Stimulated activated CD8-positive, alpha-beta memory T cell treated with anti-CD3 and anti-CD28 coated beads, Interleukin-15, amount 100 ng/mL, for 4 hours (primary cell): ENCODE measurements around the gene ZNF511.
"Not testable (repeated sequence)": the region's sequence is repeated elsewhere in the genome, so short reads cannot be mapped to it uniquely, and the experiment has no call there.

Source experiments
- DNase-seq, 2 donors: peaks; one replicate each; pipeline ENCODE4 v3.0.0-alpha.2; 2020; ENCODE audit warnings: low read depth in 2 of 2

The ZNF511 gene, protein sequence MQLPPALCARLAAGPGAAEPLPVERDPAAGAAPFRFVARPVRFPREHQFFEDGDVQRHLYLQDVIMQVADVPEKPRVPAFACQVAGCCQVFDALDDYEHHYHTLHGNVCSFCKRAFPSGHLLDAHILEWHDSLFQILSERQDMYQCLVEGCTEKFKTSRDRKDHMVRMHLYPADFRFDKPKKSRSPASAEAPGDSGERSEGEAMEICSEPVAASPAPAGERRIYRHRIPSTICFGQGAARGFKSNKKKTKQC

DNA sequence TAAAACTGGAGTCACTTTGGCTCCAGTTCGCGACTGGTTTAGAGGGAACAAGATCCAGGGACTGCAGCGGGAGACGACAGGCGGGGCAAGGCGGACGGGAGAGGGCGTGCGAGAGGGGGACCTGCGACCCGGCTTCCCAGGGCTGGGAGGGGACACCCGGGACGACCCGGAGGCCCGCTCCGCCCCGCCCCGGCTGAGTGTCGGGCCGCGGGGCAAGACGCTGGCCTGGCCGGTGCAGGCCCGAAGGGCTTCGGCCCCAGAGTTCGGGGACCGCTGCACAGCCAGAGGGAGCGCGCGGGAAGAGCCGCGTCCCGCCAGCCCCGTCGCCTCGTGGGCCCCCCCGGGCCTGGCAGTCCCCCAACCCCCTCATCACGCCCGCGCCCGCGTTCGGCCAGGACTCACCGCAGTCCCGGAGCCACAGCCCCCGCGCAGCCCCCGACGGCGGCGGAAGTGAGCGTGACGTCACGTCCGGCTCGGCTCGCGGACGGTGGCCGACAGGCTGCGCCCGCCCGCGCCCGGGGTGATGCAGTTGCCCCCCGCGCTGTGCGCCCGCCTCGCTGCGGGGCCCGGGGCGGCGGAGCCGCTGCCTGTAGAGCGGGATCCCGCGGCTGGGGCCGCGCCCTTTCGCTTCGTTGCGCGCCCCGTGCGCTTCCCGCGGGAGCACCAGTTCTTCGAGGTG lies at the start of gene ZNF511, which contains the start of gene TUBGCP2:
Gene ZNF511 (plus strand): TSS at position 494 of the 679 bp plus-strand sequence. CDS start 30 bp downstream, at position 524.
Gene TUBGCP2 (minus strand): TSS at position 452 of the 679 bp plus-strand sequence. CDS start 5,931 bp downstream, outside the sequence.
- peak; percentile 78 to 84 for DNase-seq

DNA sequence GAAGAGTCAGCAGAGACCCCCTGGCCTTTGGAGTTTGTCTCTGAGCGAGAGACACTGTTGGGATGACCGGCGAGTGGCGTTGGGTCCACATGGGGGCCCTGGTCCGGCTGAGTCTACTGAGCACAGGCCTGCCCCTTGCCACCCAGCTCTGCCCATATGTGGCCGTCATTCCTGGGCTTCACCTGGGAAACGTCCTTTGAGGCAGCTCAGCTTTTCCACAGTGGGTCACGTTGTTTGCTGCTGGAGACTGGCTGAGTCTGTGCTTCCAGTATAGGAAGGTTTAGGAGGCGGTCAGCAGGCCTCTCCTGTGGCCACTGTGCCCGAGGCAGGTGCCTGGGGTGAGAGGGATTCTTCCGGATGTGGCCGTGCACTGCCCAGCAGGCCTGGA lies 49.1 kb upstream of the ZNF511 start:
- no peak for DNase-seq

DNA sequence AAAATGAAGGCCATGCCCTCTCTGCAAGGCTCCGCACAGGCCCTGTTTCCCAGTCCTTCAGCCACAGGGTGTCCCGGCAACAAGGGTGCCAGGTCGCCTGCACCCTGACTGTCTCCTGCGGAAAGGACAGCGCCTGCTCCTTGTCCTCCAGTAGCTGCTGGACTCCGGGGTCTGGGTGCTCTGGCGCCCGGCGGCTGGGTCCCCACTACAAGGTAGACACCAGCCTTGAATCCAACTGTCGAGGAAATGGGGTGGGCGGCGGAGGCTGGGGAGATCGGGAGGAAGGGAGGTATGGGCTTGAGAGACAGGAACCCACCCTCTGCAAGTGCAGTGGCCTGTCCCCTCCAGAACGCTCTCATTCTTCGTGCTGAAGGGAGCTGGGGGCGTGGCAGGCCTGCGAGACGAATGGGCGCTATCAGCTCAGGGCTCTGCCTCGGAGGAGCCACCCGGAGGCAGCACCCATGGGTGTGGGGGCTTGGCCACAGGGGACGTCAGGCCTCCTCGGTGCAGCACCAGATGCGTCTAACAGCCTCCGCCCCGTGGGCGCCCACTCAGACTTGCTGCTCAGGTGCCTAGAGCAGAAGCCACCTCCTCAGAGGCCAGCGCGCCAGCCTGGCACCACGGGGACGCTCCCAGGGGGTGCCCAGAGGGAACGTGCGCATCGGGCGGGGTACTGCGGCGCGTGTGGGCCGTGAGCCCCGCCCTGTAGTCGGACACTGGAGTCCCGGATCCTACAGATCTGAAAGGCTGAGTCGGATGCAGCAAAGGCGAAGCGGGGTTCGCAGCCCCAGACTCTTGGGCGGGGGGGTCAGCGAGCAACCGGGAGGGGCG lies 47.6 kb upstream of the ZNF511 start:
- DNase-seq = peak; percentile 40 to 48

DNA sequence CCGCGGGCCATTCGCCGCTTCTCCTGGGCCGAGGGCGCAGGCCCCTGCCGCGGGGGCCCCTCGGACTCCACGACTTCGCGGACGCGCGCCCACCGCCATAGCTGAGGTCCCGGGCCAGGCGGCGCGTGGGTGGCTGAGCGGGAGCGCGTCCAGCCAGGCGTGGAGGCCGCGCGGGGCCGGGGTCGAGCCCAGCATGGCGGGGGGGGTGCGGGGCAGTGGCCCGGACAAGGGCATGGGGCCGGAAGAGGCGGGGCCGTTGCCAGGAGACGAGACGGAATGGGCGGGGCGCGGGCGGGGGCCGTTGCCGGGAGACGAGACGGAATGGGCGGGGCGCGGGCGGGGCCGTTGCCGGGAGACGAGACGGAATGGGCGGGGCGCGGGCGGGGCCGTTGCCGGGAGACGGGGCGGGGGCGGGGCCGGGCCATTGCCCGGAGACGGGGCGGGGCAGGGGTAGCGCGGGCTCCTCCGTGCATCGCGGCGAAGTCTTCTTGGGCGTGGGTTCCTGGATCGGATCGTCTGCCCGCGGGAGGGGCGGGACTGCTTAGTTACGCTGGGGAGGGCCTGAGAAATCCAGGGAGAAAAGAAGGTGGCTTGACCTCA lies 46.9 kb upstream of the ZNF511 start:
- DNase-seq = peak; percentile 65

DNA sequence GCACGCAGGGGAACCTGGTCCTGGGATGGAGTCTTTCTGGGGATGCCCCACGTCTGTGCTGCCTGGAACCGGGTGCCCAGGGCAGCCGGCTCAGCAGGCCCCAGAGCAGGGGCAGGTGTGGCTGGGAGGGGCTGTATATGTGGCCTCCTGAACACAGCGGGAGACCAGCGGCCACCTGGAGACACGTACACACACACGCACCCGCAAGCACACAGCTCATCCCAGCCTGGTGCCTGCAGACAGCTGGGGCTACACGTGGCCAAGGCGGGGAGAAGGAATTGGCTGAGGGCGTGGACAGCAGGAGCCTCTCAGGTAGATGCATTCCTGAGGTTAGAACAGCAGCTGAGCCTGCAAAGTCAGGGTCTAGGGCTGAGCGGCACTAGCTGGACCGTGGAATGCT lies 46.0 kb upstream of the ZNF511 start:
- no peak for DNase-seq

DNA sequence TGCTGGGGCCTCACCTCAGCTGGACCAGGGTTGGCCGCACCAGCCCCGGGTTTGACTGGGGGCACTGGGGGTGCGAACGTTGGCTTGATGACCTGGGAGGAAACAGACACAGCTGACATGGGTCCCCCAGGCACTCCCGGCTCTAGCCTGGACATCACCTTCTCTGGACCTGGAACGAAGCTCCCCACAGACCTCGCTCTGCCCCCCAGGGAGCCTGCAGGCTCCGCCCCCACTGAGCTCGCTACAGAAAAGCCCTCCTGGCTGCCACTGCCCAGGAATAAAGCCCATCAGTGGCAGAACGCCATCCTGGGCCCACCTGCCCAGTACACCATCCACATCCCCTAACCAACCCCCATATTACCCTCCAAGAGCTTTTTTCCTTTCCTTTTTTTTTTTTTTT lies 45.0 kb upstream of the ZNF511 start:
- no peak for DNase-seq

DNA sequence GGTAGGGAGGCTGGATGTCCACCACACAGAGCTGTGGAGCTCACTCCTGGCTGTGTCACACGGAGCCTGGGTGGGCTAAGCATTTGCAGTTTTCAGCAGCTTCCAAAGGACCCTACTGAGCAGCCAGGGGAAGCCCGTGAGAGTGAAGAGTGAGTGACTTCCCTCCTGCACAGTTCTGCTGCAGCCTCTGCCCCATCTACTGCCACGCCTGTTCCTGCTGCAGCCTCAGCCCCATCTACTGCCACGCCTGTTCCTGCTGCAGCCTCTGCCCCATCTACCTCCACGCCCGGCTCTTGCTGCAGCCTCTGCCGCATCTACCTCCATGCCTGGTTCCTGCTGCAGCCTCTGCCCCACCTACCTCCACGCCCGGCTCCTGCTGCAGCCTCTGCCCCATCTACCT lies 44.3 kb upstream of the ZNF511 start:
- DNase-seq = no peak

DNA sequence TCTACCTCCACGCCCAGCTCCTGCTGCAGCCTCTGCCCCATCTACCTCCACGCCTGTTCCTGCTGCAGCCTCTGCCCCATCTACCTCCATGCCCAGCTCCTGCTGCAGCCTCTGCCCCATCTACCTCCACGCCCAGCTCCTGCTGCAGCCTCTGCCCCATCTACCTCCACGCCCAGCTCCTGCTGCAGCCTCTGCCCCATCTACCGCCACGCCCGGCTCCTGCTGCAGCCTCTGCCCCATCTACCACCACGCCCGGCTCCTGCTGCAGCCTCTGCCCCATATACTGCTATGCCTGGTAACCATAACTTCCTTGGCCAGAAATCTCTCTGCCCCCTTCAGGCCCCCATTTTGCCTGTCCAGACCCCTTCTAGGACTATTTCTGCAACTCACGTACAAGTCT lies 43.7 kb upstream of the ZNF511 start:
- not testable (repeated sequence) for DNase-seq

DNA sequence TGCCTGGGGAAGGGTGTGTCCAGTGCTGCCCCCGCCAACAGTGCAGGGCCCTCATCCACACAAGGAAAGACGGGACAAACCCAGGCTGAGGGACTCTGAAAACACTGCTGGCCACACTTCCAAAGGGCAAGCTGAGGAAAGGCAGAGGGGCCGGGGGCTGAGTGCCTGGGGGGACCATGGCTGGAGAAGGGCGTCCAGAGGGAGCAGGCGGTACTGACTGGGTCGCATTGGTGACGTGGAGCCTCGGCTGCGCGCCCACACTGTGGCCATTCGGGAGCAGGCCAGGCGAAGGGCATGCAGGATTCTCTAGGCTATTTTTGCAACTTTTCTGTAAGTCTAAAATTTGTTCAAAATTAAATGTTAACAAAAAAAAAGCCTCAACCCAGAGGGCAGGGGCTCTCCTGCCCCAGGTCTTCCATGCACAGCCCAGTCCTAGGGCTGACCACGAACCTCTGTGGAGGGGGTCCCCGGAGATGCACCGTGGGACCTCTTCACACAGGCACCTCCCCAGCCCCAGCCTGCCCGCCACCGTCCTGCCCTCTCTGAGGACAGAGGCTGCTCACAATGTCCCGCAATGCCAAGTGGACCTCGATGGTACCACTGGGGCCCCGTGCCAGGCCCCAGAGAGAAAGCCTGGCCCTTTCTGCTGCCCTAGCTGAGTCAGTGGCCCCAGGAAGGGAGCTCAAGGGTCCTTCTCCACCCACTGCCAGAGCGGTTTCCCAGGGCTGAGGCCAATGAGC lies 42.5 kb upstream of the ZNF511 start:
- no peak for DNase-seq

DNA sequence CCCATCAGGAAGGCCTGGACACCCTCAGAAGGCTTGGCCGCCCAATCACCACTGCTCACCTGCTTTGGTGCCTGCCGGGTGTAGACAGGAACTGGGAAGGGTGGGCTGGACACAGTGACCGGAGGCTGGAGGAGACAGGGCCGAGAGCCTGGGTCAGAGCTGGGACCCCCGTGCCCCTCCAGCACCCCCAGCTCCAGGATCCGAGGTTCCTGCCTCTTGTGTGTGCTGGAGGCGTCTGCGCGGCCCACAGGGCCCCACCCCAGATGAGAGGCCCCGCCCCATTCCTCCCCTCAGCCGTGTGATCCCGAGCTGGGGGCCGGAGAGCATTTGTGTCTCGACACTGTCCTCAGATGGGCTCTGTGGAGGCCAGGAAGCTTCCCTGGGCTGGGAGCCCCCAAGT lies 41.4 kb upstream of the ZNF511 start:
- DNase-seq = no peak

DNA sequence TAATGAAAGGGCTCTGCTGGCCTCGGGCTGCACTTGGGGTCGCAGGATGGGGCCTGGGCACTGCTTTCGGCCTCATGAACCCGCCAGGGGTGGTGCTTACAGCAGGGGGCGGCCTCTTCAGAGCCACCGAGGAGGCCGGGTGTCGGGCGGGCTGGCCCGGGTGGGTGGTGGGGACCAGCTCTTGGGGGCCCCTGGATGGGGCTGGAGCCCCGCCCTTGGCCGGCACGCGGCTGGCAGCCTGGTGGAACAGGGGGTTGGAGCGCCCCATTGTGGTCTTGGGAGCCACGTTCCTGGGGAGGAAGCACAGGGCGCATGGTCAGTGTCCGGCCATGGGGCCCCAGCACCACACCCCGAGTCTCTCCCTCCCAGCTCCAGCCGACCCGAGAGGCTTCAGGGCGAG lies 40.9 kb upstream of the ZNF511 start:
- no peak for DNase-seq

DNA sequence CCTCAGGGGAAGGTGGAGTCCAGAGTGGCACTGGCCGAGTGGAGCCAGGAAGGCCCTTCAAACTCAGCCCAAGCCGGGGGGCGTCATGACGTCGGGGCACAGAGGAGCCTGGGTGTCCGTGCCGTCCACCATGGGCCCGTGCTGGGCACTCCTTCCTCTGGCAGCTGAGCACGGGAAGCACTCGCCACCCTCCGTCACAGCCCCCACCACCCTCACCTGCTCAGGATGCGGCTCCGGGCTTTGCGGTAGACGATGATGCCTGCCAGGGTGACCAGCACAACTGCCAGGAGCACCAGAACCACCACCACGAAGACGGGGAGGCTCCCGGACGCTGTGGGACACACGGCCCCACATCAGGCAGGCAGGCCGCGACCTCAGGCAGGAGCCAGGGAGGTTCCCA lies 40.2 kb upstream of the ZNF511 start:
- DNase-seq = no peak

DNA sequence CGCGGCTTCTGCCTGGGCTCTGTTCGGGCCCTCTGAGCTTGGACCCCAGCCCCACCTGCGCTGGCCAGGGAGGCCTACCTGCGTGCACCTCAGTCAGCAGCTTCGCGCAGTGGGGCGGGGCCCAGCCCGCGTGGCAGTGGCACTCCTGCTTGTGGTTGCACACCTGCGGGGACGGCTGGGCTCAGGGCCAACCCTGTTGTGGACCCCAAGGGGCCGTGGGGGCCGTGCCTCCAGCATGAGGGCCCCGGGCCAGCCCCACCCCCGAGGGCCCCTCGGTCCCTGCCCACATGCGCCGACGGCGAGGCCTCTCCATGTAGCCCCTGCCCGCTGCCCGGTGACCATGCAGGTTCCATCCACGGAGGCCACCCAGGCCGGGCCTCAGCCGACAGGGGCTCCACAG lies 39.3 kb upstream of the ZNF511 start:
- DNase-seq = no peak

DNA sequence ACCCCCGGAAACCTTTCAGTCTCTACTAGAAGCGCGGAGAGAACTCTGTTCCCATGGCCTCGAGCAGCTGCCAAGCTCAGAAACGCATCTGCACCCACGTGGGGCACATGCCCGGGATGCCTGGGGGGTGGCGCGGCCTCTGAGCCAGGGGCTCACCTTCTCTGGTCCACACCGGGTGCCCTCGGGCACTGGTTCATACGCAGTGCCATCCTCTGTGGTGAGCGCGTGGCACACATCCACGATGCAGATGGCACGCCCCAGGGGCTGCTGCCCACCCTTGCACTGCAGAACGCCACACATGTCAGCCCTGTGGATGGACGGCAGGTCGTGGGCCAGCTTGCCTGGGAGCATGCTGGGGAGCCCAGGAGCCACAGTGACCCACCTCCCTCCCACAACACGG lies 38.5 kb upstream of the ZNF511 start:
- DNase-seq = no peak

DNA sequence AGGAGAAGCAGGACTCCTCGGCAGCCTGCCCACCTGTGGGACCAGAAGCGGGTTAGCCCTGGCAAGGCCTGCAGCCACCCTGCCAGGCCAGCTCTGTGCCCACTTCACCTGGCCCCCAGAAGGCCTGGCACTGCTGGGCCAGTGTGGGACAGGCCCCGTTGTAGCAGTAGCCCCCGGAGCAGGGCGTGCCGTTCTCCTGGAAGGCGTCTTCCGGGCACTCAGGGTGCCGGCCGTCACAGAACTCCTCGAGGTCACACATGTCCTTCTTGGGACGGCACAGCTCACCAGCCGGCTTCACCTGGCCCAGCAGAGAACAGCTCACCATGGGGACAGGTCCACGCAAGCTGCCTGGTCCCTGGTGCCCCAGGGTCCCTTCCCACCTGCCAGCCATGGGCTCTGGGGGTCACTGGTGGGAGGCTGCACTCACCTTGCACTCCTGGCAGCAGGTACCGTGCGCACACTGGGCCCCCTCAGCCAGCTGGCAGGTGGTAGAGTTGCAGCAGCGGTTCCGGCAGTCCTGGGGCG lies 37.9 kb upstream of the ZNF511 start:
- no peak for DNase-seq

DNA sequence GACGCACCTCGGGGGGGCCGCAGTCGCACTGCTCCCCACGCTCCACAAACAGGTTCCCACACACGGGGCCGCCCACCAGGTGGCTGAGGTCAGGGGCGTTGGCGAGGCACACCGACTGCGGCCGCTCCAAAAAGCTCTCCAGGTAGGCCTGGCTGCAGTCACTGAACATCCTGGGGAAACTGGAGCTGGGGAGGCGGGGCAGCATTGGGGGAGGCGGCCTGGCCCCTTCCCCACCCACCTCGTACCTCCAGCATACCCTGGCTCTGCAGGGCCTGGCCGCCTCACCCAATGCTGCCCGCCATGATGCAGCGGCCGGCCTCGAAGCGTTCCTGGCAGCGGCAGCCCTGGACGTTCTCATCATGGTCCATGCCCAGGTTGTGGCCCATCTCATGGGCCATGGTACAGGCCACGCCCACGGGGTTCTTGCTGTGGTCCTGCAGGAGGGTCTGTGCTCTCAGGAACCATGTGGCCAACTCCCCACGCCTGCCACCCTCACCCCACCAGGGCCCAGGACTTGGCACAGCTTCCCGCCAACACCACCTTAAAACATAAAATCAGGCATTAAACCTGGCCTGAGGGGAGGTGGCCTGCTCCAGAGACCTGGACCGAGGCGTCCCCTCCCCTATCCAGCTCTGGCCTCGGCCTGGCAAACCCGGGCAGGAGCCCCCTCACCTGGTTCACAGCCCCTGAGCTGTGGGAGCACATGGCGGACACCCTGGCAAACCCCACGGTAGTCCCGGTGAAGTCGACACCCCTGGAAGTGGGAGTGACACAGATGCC lies 37.0 kb upstream of the ZNF511 start:
- no peak for DNase-seq

DNA sequence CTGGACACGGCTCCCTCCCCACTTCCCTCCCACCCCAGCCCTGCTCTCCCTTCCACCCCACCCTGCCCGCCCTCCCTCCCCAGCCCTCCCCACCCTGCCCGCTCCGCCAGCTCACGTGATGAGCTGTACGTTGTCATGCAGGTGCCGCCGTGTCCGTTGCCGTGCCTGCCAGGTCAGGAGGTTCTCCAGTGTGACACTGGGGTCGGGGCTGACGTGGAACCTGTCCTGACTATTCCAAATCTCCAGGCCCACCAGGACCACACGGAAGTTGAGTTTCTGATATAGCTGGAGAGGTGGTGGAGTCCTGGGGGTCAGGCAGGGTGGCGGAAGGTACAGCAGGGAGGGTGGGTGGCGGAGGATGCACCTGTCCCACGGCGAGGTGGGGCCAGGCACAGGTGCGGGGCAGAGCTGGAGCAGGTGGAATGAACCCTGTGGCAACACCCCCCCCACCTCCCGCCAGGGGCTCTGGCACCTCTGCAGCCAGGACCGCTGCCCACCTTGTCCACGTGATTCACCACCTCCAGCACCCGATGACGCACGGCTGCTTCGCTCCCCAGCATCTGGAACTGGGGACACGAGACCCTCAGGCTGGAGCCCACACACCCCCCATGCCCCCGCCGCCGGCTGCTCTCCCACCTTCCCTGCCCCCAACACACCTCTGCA lies 36.3 kb upstream of the ZNF511 start:
- DNase-seq = no peak

DNA sequence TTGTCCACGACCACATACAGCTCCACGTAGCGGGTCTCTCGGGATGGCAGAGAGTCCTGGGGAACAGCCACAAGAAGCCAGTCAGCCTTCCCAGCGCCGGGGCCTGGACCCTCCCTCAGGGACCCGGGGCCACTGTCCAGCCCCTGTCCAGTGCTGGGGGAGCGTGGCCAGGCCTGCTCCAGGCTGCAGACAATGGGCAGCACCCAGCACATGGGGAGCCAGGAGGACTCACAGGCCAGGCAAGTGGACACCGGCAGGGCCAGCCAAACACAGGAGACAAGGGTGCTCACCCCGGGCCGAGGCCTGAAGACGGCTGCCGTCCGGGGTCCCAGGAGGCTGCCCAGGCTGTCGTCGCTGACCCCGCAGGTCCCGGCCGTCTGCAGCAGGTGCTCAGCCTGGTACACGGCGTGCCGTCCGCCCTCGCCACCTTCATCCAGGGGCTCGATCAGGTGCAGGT lies 35.7 kb upstream of the ZNF511 start:
- no peak for DNase-seq

DNA sequence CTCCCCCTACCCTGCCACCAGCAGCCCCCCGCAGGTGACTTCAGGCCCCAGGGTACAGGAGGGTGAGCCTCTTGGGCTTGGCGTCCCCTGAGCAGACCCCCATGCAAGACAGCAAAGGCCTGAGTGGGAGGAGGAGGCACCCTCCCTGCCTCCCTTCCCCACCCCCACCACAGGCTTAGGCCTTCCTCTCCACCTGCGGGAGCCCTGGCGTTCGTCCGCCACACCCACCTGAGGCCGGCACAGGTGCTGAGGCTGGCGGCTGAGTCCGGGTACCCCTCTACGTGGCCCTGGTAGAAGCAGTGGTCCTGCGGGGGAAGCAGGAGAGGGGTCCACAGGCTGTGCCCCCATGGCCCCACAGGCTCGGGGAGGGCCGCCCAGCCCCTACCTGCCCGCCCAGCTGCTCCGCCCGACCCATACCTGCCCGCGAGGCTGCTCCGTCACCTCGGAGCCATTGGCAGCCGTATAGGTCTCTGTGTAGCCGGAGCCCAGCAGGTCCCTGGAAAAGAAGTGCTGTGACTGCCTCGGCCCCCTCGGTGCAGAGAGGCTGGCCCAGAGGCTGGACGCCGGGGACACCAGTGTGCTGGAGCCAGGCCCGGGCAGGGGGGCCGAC lies 35.1 kb upstream of the ZNF511 start:
- DNase-seq = no peak
